C4-2B (cell line): ENCODE measurements around the gene JUP.

Experiments used
- ZFX ChIP-seq: fragments of 450-650 bp; IDR thresholded peaks from 2 replicates; pipeline ENCODE4 v1.6.1; 2017
- TF ChIP-seq, protein P1 (sequence below): fragments of 450-650 bp; conservative IDR thresholded peaks from 2 replicates; pipeline ENCODE4 v1.5.1; 2017; ENCODE audit warnings: mild to moderate bottlenecking

- TF ChIP-seq, protein P1, sequence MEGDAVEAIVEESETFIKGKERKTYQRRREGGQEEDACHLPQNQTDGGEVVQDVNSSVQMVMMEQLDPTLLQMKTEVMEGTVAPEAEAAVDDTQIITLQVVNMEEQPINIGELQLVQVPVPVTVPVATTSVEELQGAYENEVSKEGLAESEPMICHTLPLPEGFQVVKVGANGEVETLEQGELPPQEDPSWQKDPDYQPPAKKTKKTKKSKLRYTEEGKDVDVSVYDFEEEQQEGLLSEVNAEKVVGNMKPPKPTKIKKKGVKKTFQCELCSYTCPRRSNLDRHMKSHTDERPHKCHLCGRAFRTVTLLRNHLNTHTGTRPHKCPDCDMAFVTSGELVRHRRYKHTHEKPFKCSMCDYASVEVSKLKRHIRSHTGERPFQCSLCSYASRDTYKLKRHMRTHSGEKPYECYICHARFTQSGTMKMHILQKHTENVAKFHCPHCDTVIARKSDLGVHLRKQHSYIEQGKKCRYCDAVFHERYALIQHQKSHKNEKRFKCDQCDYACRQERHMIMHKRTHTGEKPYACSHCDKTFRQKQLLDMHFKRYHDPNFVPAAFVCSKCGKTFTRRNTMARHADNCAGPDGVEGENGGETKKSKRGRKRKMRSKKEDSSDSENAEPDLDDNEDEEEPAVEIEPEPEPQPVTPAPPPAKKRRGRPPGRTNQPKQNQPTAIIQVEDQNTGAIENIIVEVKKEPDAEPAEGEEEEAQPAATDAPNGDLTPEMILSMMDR, result no peak
- TF ChIP-seq ZFX, result no peak
Observed at GRCh38 chr17:41799366-41799765, 12.9 kb upstream of the JUP start.
